ENCODE measurements around the gene UBQLN4.
"Not testable (repeated sequence)": the region's sequence is repeated elsewhere in the genome, so short reads cannot be mapped to it uniquely, and the experiment has no call there.

Gene UBQLN4

GRCh38 chr1:156060937-156061636 lies 7.5 kb upstream of the UBQLN4 start, which contains the start of gene RAB25:
Gene RAB25, plus strand, starts transcription at chr1:156061160. Its CDS starts 241 bp downstream, at chr1:156061401.
- no peak for DNase-seq (ENCODE audit: low read depth)

DNA sequence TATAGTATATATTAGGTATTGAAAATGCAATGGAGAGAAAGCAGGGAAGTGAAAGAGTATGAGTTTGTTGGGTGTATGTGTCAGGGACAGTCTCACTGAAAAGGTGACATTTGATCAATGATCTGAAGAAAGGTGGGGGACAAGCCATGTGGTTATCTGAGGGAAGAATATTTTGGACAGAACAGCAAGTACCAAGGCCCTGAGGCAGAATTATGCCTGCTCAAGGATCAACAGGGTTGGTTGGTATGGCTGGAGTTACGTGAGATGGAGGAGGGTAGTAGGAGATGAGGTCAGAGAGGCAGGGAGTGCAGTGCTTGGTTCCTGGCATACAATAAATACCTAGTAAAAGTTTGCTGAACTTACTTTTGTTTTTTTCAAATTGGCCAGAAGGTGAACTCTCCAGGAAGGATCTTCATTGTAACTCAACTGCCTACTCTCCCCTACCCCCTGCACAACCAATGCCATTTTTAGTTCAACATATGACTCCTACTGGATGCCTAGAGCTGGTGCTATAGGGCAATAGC lies 2.8 kb upstream of the UBQLN4 start:
- DNase-seq (ENCODE audit: low read depth): no peak

GRCh38 chr1:156055281-156056048 lies 1.9 kb upstream of the UBQLN4 start:
- DNase-seq (ENCODE audit: low read depth): no peak

- peak; percentile 94 for DNase-seq (ENCODE audit: low read depth)
These were observed 1.1 kb upstream of the UBQLN4 start, which contains the start of gene LAMTOR2 for GRCh38 chr1:156054500-156055280. Gene LAMTOR2, plus strand, starts transcription at chr1:156054782. Its CDS starts 108 bp downstream, at chr1:156054890.

DNA sequence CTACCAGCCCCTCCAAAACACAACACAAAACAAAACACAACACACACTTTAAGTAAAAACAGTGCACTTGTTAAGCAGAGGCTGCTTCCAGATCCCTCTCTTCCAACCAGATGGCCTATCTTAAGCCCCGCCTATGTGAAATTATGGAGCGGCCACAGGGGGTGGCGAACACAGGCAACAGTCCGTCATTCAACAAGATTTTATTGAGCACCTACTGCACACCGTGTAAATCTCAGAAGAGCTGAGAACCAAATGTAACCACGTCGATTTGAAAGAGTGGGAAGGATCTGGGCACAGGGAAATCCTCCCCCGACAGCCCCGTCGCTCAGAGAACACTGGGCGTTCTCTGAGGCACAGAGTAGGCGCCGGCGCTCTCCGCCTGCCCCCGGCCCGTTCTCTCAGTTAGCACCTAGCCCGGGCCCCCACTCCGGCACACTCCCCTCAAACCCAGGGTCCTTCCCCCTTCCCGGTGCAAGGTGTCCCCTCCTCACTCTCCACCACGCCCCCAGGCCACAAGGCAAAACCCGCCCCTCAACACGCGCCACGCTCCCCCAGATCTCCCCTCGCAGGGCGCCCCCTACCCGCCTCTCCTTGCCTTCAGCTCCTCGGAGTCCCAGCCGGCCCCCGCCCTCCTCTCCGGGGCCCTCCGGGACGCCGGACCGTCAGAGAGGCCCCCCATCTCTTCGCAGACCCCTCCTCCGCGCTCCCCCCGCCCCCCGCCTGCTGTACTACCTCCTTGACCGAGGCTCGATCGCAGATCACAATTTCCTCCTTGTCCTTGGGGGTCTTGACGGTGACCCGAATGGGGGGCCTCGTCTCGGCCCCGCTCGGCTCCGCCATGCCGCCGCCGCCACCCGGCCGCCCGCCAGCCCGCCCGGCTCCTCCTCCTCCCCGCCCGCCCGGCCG lies 483 bp downstream of the UBQLN4 start:
- peak; percentile 49 for DNase-seq (ENCODE audit: low read depth)

DNA sequence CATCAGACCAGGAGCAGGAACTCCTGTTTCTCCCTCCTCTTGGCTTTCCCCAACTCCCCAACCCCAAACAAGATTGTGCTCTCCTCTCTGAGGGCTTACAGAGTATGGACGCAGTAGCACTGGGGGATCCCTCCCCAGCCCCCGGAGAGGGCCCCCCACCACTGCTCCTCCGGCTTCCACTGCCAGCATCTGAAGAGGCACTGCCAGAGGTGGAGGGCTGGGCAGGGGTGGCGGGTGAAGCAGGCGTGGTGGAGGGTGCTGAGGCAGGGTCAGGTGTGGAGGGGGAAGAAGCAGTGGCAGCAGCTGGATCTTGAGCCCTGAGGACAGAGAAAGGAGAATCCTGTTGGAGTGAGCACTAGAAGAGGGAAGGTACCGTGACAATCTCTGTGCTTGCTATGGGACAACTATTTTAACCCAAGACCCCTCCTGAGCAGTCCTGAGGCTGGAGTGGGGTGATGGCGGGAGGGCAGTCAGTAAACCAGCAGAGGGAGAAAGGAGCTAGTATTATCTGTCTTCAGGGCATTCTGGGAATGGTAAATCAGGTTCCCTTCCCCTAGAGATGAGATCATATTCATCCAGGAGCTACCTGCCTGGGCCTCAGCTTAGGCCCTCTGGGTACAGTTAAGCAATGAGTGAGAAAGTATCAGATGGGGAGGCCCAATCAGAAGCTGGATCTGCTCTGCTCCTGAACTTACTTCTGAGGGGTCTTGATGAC lies 2.4 kb downstream of the UBQLN4 start:
- no peak for DNase-seq (ENCODE audit: low read depth)

DNA sequence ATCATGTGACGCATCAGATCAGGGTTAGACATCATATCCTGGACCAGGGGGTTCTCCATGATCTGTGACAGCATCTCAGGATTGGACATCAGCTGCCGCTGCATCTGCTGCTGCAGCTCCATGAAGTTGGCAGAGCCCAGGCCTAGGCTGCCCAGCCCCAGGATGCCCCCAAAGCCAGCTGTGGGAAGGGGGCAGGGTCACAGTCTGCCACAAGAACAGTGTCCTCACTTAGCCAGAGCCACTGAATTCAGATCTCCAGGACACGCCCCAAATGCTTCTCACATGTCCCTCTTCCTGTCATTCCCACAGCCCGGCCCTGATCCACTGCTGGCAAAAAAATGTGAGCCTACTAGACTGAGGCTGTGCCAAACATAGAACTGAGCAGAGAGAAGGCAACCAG lies 3.2 kb downstream of the UBQLN4 start:
- DNase-seq (ENCODE audit: low read depth): no peak

DNA sequence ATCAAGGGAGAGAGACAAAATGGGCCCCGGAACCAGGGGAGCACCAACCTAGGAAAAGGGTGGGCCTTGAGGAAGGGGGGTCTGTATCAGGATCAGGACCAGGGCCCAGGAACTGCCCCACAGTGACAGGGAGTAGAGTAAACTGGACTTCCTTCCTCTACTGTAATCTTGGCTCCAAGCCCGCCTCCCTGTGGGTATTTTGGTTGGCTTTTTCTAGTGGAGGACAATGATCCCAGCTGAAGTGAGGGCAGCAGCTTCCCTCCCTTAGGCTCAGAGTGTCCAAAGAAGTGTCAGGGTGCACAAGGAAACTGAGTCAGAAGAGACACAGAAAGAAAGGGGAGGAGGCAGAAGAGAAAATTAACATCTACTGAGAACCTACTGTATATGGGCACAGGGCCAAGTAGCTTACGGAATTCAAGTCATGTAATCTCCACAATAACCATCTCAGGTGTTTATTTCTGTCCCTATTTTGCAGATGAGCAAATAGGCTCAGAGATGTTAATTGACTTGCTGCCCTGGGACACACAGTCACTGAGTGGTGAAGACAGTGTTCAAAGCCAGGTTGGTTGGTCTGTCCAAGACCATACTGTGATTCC lies 4.8 kb downstream of the UBQLN4 start:
- no peak for DNase-seq (ENCODE audit: low read depth)

DNA sequence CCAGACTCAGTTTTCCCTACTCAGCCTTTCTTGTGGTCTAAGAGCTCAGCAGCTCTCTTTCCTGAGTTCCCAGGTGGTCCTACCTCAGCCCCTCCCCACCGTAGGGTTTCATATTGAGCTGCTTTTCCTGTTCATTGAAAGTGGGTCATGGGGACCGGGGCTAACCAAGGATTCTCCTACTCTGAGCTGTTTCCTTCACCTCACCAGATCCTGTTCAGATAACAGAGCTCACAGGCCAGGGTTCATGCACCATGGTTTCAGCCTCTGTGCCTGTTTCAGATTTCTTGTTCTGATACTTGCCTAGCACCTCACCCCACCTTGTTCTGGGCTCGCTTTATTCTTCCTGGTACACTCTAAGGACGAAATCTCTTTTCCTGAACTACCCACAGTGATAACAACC lies 8.5 kb downstream of the UBQLN4 start:
- DNase-seq (ENCODE audit: low read depth): no peak

DNA sequence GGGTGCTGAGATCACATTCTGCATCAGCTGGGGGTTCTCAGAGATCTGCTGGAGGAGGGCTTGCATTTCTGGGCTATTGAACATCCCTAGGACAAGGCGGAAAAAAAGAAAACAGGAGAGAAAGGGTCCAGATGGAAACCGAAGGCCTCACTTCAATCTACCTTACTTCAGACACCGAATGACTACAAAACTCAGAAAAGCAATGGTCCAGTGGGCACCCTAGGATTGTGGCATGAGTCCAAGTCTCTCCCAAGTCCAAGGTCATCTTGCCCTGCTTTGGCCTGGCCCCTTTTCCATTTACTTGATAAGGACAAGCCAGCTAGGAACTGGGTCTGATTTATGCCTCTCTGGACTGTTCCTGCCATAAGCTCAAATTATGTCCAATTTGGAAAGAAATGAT lies 10.8 kb downstream of the UBQLN4 start:
- DNase-seq (ENCODE audit: low read depth): no peak

- not testable (repeated sequence) for DNase-seq (ENCODE audit: low read depth)
These were observed 18.6 kb downstream of the UBQLN4 start for GRCh38 chr1:156034991-156035390.

- DNase-seq (ENCODE audit: low read depth): no peak
These were observed 20.6 kb downstream of the UBQLN4 start for GRCh38 chr1:156033011-156033410.

DNA sequence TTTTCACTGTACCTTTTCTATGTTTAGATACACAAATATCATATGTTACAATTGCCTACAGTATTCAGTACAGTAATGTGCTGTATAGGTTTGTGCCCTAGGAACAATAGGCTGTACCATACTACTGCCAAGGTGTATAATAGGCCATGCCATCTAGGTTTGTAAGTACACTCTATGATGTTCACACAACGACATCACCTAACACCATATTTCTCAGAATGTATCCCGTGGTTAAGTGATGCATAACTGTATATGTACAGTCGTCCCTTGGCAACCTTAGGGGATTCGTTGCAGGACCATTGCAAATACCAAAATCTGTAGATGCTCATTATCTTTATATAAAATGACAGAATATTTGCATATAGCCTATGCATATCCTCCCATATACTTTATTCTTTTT lies 27.0 kb downstream of the UBQLN4 start:
- DNase-seq (ENCODE audit: low read depth): no peak

- no peak for DNase-seq (ENCODE audit: low read depth)
These were observed 27.7 kb downstream of the UBQLN4 start for GRCh38 chr1:156025876-156026275.

GRCh38 chr1:156024801-156025200 lies 28.8 kb downstream of the UBQLN4 start:
- no peak for DNase-seq (ENCODE audit: low read depth)

DNA sequence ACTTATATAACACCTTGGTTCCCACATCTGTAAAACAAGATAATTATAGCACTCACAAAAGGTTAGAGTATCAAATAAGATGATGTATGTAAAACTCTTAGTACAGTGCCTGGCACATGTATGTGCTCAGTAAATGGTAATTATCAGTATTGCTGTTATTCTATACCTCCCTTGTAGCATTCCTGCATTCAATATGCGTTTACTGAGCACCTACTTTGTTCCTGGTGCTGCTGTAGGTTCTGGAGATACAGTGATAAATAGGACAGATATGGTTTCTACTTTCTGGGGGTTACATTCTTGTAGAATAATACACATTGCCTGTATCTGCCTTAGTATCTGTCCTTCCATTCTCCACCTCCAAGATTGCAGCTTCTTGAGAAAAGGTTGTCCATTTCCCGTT lies 31.6 kb downstream of the UBQLN4 start:
- no peak for DNase-seq (ENCODE audit: low read depth)

- DNase-seq (ENCODE audit: low read depth): no peak
These were observed 32.5 kb downstream of the UBQLN4 start for GRCh38 chr1:156021093-156021428.

DNA sequence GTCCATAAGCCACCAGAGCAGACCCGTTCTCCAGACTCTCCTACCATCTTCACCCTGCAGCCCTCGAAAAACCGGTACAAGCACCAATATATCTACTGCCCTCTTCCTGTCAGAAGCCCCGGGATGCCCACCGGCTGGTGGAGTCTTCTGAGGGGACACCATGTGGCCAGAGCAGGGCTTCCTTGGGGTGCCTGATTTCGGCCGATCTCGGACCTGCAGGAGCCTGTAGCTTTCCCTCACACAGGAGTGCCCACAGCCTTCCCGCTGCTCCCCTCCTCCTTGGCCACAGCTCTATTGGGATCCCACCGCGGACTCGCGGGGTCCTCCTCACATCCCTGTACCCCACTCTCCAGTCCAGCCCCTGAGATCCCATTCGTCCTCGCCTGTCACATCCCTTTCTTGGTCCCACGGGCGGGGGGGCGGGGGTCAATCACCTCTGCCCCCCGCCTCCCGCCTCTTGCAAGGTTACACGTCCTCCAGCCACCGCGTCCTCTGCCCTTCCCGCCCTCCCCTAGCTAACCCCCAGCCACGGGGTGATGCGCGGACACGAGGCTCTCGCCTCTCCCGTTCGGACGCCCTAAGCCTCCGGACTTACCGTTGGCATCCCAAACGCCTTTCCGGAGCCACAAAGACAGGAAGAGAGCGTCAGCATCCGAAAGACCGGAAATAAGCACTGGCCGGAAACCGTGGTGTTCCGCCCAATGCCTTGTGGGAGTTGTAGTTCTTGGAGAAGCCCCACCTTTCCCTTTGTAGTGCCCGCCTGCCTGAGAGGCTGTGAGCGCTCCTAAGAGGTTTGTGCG lies 33.1 kb downstream of the UBQLN4 start, which contains the start of gene SSR2:
Gene SSR2, minus strand, starts transcription at position 659 of the 800 bp plus-strand sequence. CDS start 784 bp downstream, outside the sequence.
- peak; percentile 70 for DNase-seq (ENCODE audit: low read depth)

DNA sequence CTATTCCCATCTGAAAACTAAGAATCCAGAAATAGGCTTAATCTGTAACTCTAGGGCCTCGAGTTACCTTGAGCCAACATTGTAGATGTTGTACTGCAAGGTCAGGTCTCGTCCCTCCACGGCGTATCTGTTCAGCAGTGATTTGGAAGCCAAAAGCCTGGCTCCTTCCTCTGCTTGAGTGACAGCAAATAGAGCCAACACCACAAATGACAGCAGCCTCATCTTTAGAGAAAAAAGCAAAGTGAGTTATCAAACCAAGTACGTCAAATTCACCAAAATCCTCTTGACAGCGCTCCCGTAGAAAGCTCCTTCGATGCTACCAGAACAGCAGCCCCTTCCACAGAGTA lies 33.7 kb downstream of the UBQLN4 start:
- no peak for DNase-seq (ENCODE audit: low read depth)

All from stimulated activated CD8-positive, alpha-beta memory T cell treated with anti-CD3 and anti-CD28 coated beads, Interleukin-12 subunit alpha, Interleukin-12 subunit beta, amount 100 ng/mL, for 1 hour (primary cell).